EH (cell line): Measurements from ENCODE around the gene LINGO1.

Experiments used
- DNase-seq: peaks from one replicate; pipeline ENCODE4 v3.0.0-alpha.2; 2015; ENCODE audit warnings: low read depth

The LINGO1 gene

GRCh38 chr15:77656294-77656693 lies 23.6 kb upstream of the LINGO1 start:
- DNase-seq = peak; percentile 33

- DNase-seq = no peak
These were observed 22.3 kb upstream of the LINGO1 start for GRCh38 chr15:77654975-77655374.

- no peak for DNase-seq
These were observed 21.2 kb upstream of the LINGO1 start for GRCh38 chr15:77653832-77654480.

- peak; percentile 33 for DNase-seq
These were observed 17.6 kb upstream of the LINGO1 start for GRCh38 chr15:77650265-77650664.

- DNase-seq = no peak
These were observed 16.9 kb upstream of the LINGO1 start for GRCh38 chr15:77649610-77650009.

GRCh38 chr15:77649017-77649416 lies 16.3 kb upstream of the LINGO1 start:
- no peak for DNase-seq

GRCh38 chr15:77647961-77648360 lies 15.2 kb upstream of the LINGO1 start:
- no peak for DNase-seq

GRCh38 chr15:77646104-77646694 lies 13.5 kb upstream of the LINGO1 start:
- no peak for DNase-seq

GRCh38 chr15:77645602-77646001 lies 12.9 kb upstream of the LINGO1 start:
- DNase-seq = no peak

- no peak for DNase-seq
These were observed 12.0 kb upstream of the LINGO1 start for GRCh38 chr15:77644543-77645247.

GRCh38 chr15:77643764-77644163 lies 11.1 kb upstream of the LINGO1 start:
- DNase-seq = no peak

- DNase-seq = no peak
These were observed 10.2 kb upstream of the LINGO1 start for GRCh38 chr15:77642793-77643430.

- DNase-seq = no peak
These were observed 9.3 kb upstream of the LINGO1 start for GRCh38 chr15:77641999-77642398.

GRCh38 chr15:77640615-77641014 lies 7.9 kb upstream of the LINGO1 start:
- DNase-seq = no peak

GRCh38 chr15:77639431-77639830 lies 6.7 kb upstream of the LINGO1 start:
- DNase-seq = no peak

- no peak for DNase-seq
These were observed 5.4 kb upstream of the LINGO1 start for GRCh38 chr15:77637851-77638692.

GRCh38 chr15:77636209-77636608 lies 3.5 kb upstream of the LINGO1 start:
- DNase-seq = no peak

GRCh38 chr15:77634266-77634962 lies 1.7 kb upstream of the LINGO1 start:
- DNase-seq = peak; percentile 49

GRCh38 chr15:77633913-77634265 lies 1.2 kb upstream of the LINGO1 start:
- DNase-seq = no peak

- peak; percentile 80 for DNase-seq
These were observed 611 bp upstream of the LINGO1 start for GRCh38 chr15:77633134-77633912.
